Stimulated activated CD4-positive, alpha-beta T cell treated with anti-CD3 and anti-CD28 coated beads, Interleukin-4, amount 100 ng/mL, for 4 hours (primary cell): ENCODE measurements around the gene MERTK.
"Not testable (repeated sequence)": the region's sequence is repeated elsewhere in the genome, so short reads cannot be mapped to it uniquely, and the experiment has no call there.

Experiments used
- DNase-seq, 2 experiments: peaks; one replicate each; pipeline ENCODE4 v3.0.0-alpha.2; 2020

Gene MERTK

DNA sequence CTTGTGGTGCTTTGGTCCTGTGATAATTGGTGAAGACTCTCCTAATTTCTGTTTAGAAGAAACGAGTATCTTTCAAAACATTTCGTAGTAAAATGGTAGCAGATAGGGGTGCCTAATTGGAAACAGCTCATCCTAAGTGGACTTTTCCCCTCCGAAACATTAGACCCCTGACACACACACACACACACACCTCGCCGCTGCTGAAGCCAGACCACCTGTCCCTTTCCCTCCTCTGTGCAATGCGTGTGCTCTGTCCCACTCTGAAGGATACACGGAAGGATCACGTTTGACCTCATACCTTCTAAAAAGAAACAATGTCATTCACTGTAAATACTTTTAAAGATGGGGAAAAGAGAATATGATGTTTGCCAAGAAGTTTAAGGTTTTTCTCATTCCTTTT lies 120.4 kb downstream of the MERTK start:
- no peak for DNase-seq

DNA sequence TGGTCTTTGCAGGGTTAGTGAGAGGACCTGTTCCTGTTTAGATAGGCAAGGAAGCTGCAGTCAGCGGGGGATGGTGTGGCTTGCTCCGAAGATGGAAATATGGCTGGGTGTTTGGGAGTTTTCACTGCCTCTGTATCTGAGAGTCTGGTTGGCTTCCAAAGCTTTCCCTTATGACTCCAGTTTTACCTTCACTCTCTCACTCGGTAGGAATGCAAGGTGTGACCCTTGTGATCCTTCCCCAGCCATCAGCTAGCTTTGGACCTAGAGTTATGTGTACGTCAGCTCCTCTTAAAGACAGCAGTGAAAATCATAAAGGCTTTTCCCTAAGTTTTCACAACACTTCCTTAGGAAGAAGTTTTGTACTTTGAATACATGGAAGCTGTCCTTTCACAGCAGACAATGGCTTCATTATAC lies 121.2 kb downstream of the MERTK start:
- DNase-seq, result no peak

DNA sequence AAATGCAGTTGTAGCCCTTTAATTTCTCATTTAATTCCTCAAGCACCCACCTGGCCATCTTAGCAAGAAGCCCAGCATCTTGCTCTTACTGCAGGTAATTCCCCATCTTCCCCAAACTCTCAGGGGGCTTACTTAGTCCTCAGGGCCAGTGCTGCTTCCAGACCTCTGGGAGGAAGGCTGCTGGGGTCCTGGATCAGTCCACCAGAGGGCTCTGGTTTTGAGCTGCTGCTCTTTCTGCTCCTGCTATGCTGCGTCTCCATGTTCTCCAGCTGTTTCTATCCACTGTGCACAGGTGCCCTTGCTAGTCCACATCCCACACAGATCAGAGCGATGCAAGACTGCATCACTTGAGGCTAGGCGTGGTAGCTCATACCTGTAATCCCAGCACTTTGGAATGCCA lies 122.2 kb downstream of the MERTK start:
- no peak for DNase-seq

DNA sequence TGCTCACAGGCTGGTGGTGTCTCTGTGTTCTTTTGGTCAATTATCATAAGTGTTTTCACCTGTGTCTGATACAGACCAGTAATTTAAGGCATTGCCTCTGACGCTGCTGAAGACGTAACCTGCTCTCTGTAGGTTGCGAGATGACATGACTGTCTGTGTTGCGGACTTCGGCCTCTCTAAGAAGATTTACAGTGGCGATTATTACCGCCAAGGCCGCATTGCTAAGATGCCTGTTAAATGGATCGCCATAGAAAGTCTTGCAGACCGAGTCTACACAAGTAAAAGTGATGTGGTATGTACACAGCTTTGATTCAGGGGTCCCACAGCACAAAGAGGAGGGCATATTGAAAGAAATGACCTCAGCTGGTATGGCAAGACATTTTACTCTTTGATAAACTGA lies 122.9 kb downstream of the MERTK start:
- no peak for DNase-seq

DNA sequence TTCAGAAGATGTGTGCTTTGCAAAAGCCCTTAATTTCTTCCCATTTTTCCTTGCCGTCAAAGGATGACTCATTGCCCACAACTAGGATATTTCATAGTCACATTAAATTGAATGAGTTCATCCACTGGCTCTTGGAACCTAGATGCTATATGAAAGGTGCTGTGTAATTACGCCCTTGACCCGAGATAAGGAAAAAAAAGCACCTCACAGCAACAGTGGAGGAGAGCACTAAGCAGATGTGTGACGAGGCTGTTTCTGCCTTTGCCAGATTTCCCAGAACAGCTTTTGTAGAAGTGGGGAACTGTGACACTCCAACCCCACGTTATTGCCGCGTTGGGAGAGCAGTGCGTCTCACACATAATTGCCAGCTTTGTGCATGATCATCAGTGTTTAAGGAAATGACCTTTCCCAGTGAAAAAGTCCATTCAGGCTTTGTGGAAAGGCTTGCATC lies 123.4 kb downstream of the MERTK start:
- DNase-seq, result no peak

DNA sequence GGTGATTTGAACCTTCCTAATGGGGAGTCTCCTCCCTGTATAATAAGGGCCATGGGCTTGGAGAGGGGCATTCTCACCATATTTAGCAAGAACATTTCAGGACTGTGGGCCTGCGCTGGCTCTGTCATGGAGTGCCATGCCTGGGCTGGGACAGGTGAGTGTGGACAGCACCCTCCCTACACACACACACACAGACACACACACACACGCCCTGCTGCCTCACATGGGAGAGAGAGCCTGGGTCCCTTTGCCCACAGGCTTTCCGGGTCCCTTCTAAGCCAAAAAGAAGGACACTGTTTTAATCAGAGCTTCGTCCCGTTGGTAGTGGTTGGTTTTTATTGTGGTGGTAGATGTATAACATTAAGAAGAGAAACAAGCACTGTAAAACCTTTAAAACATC lies 125.3 kb downstream of the MERTK start:
- no peak for DNase-seq

DNA sequence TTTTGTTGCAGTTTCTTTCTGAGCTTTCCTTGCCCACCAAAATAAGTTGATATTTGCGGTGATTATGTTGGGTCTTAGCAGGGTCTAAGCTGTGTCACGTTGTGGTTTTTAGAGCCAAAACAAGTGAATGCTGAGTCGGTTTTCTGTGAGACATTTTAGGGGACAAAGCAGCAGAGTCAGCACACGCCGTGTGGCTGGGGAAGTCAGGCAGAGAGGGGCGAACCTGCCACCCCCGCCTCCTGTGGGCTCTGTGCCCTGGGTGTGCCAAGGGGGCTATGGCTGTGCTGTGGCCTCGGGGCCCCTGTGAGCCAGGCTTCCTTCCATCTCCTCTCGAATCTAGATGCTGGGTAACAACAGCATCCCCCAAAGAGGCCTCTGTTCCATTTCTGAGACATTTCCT lies 125.8 kb downstream of the MERTK start:
- no peak for DNase-seq

DNA sequence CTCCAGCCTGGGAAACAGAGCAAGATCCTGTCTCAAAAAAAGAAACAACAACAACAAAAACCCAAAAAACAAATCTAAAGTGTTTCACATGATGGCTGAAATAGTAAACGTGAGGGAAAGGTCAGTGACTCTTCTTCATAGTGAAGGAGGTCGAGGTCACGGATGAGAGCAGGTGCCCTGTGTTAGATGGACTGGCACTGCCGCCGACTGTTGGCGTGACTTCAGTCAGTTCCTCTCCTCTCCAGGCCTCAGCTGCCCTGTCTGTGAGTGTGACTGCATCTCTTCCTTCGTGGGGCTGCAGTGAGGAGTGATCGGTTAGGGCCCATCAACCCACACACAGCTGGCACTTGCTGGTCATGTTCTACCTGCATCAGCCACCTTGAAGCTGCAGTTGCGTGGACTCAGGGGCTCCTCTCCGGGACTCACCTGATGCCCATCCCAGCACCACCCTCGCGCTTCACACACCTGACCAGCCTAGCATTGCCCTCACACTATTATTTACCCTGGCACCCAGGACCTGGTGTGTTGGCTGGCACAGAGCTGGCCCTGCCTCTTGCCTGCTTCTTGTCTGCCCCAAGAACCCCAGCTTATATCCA lies 126.6 kb downstream of the MERTK start:
- DNase-seq, result no peak

DNA sequence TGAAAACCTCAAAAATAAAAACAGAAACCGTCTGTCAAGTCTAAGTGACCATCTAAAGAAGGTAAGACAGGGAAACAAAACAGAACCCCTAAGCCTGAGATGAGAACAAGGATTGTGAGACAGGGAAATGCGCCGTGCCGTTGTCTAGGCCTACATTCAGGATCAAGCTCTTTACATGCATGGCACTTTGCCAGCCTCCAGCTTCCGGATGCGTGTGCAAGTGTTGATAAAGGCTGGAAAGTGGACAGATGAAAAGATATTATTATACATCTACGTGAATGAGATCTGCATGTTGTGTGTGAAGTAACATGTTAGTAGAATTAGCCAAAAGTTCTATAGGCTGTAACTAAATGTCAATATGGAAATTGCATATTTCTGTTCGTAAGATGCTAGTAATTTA lies 128.1 kb downstream of the MERTK start:
- no peak for DNase-seq

DNA sequence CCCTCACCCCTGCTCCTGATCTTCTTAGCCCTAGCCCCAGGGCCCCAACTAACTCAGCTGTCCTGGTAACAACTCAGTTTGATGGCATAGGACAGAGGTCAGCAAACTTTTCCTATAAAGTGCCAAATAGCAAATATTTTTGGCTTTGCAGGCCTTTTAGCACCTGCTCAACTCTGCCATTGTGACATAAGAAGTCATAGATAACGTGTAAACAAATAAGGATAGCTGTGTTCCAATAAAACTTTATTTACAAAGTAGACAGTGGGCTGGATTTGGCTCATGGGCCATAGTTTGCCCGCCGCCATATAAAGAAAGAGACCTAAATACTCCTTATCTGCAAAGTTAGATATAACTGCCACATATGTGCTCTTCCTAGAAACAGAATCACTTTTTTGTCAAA lies 129.4 kb downstream of the MERTK start:
- DNase-seq, result no peak

DNA sequence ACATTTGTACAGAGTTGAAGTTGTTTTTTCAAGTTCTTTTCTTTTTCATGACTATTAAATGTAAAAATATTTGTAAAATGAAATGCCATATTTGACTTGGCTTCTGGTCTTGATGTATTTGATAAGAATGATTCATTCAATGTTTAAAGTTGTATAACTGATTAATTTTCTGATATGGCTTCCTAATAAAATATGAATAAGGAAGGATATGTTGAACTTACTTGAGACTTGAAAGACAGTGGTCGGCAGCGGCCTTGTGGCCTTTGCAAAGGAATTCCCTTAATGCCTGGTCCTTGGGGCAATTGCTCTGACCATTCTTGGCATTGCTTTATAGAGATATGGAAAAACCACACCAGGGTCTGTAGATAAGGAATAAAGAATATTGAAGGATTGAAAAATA lies 130.8 kb downstream of the MERTK start:
- no peak for DNase-seq

DNA sequence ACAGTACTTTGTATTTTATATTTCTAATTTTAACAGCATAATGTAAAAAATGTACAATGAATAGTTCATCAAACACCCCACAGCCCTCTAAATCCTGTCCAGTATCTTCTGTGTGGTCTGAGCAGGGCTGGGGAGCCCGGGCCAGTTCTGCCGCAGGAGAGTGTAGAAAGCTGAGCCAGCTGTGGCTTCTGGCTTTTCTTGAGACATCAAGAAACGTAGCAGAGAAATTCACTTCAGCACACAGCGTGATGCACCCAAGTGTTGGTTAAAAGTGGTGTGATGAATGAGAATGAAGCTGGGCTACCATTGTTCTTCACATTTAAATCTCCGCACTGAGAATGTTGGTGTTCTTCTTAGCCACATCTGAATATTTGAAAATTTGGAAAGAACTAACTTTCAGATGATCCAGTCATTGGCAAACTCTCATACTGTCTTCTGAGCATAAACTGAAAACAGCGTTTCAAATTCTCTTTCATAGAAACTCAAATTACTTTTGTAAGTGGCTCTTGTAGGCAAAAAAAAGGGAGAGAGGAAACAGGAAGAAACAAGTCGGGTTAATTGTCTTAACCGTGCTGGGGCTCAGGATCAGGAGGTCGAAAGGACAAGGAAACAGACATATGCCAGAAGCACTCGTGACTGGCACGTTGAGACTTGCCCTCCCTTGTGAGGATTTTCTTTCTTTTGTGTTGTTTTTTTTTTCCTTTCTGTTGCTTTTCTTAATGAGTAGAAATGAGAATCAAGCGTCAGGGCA lies 133.2 kb downstream of the MERTK start:
- no peak for DNase-seq

DNA sequence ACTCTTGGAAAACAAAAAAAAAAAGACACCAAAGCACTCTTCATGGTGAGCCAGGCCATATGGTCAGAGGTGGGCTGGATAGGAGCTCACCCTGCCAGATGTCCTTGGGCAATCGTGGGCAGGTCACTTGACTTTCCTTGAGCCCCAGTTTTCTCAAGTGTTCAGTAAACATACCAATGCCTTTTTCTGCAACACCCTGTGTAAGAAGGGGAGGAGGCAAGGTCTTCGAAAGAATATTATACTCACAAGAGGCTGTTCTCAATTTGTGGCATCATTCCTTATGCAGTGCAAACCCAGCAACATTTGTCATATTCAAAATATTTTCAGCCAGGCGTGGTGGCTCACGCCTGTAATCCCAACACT lies 133.8 kb downstream of the MERTK start:
- DNase-seq, result no peak

DNA sequence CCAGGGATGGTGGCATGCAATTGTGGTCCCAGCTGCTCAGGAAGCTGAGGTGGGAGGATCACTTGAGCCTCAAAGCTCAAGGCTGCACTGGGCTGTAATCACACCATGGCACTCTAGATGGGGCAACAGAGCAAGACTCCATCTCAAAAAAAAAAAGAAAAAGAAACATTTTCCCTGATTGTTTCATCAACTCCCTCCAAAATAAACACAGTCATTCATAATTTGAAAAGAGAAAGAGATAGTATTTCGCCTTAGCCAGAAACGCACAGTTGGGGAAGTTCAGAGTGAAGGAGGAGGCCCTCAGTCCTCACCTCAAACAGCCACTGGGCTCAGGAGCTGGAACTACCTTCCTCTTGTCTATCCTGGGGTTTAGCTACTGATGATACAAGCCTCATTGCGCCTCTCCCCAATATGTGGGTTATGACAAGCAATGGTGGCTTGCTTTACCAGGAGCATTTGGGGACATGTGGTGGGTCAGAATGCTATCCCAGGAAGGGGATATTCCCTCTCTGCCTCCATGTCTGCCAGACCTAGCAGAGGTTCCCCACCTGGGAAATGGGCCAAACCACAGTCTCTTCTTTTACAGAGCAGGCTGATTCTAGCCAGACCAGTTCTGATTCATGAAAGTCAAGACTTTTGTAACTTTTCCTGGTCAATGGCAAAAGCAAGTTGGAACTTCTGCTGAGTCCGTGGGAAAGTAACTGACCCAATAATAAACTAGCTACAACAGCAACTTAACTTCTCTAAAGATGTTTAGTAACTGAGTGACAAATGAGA lies 134.5 kb downstream of the MERTK start:
- no peak for DNase-seq

DNA sequence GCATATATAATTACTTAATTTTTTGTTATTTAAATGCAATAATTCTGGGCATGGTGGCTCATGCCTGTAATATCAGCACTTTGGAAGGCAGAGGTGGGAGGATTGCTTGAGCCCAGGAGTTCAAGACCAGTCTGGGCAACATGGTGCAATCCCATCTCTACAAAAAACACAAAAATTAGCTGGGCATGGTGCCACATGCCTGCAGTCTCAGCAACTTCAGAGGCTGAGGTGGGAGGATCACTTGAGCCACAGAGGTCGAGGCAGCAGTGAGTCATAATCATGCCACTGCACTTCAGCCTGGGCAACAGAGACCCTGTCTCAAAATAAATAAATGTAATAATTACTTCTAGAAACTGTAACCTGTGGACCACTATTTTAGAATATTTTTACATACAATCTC lies 135.2 kb downstream of the MERTK start:
- DNase-seq, result no peak

DNA sequence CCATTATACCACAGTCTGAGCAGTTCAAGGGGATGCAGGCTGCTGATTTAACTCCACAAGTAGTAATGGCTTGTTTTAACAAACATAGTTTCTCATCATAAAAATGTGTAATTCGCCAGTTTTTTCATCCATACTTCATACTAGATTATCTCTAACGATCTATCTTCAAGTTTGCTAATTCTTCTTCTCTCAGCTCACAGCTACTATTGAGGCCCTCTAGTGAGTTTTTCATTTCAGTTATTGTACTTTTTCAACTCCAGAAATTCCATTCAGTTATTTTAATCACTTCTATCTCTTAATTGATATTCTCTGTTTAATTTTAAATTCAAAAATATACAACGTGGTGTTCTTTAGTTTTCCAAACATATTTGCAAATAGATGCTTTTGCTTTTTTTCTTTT lies 136.5 kb downstream of the MERTK start:
- no peak for DNase-seq

DNA sequence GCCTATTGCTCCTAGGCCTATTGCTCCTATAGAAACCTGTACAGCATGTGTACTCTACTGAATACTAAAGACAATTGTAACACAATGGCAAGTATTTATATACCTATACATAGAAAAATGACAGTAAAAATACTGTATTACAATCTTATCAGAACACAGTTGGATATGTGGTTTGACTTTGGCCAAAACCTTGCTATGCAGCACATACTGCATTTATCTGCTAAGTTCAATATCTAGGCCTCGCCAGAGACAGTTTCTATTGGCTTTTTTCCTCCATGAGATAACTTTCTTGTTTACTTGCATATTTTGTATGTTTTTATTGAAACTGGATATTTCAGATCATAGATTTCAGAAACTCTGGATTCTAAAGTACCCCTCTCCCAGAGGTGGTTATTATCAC lies 137.4 kb downstream of the MERTK start:
- no peak for DNase-seq

DNA sequence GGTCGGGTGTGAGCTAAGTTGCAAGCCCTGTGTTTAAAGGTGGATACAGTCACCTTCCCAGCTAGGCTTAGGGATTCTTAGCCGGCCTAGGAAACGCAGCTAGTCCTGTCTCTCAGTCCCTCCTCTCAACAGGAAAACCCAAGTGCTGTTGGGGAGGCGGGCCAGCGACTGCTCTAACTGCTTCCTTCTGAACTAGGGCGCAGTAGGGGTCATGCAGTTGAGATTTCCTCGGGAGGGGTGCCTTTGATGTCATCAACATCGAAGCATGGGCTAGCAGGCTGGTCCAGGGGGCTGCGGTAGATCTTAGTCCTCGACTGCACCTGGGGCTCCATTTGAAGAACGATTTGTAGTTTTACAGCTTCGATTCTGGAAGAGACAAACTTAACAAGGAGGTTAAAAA lies 141.1 kb downstream of the MERTK start:
- DNase-seq, result not testable (repeated sequence)

DNA sequence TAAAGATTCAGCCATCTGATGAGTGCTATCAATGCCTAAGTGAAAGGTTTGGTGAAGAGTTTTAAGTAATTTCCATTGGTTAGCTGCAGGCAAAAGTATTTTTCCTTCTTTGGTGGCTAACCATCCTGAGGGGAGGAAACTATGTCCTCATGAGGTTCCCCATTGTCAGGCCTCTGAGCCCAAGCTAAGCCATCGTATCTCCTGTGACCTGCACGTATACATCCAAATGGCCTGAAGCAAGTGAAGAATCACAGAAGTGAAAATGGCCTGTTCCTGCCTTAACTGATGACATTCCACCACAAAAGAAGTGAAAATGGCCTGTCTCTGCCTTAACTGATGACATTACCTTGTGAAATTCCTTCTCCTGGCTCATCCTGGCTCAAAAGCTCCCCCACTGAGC lies 141.7 kb downstream of the MERTK start:
- DNase-seq, result not testable (repeated sequence)

DNA sequence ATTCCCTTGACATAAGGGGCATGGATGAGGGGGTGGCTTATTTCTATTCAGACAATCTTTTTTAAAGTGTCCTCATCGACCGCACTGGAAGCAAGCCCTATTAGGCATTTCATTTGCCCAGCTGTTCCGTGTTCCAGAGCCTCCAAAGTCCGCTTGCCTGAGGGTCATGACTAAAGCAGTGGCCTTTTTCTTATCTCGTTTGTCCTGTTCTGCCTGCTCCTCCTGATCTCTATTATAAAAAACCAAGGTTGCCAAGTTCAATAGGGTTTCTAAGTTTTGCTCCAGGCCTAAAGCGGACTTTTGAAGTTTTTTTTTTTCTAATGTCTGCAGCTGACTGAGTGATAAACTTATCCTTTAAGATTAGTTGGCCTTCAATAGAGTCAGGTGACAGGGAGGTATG lies 143.1 kb downstream of the MERTK start:
- DNase-seq, result not testable (repeated sequence)

DNA sequence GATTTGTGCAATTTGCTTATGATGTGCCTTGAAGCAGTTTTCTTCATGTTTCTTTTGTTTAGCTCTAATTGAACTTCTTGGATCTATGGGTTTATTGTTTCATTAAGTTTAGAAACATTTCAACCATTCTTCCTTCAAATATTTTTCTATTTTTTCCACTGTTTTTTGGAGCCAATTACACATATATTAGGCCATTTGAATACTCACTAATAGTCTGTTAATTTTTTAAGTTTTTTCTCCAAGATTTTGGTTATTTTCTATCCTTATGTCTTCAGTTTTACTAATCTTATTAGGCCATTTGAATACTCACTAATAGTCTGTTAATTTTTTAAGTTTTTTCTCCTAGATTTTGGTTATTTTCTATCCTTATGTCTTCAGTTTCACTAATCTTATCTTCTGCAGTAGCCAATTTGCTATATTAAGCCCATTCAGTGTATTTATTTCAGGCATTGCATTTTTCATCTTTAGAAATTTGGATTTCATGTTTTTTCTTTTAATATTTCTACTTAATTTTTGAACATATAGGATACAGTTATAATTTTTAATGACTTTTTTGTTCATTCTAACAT lies 147.1 kb downstream of the MERTK start:
- DNase-seq, result no peak

DNA sequence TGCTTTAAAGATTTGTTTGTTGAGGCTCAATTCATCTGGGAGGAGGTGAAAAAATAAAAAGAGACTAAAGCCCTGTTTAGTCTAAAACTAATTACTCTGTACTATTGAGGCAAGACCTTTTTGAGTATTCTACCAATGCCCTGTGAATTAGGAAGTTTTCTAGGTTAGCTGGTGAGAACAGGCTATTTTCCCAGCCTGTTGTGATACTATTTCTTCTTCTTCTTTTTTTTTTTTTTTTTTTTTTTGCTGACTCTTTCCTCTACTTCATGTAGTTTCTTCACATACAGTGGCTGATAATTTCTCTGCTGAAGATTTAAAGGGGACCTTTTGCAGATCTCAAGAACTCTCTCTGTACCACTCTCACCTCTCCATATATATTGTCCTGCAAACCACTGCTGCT lies 147.8 kb downstream of the MERTK start:
- no peak for DNase-seq

DNA sequence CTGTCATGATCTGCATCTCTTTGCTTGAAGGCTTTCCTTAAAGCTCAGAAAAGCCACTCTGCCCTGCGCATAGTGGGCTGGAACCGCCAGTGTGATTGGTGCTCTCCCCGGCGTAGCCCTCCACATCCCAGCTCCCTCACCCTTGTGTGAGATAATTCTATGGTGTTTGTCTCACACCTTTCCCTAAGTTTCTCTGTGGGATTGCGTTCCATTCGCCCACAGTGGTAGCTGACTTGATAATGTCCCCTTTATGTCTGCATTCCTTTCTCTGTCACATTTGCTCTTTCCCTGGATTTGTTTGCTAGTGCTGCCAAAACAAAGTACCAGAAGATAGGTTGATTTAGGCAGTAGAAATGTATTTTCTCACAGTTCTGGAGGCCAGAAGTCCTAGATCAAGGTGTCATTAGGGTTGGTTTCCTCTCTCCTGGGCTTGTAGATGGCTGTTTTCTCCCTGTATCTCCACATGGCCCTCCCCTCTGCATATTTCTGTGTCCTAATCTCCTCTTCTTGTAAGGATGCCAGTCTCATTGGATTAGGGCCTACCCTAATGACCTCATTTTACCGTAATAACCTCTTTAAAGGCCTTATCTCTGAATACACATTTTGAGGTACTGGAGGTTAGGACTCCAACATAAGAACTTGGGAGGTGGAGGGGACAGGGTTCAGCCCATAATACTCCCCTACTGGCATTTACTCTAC lies 149.3 kb downstream of the MERTK start:
- DNase-seq, result no peak
